Tibial nerve (tissue), 4 donors: ENCODE data around the gene RICTOR.

Experiments used
- EP300 ChIP-seq, 2 donors: sonication (generic); formaldehyde crosslinking; IDR thresholded peaks; one replicate each; pipeline ENCODE4 v1.6.1; 2017; ENCODE audit warnings: antibody characterized with exemption in 2 of 2, mild to moderate bottlenecking in 1 of 2
- POLR2A ChIP-seq, 2 donors: fragments of 450-650 bp; IDR thresholded peaks; one replicate each; pipeline ENCODE4 v1.6.1; 2017; ENCODE audit warnings: antibody characterized with exemption in 2 of 2, mild to moderate bottlenecking in 2 of 2, moderate library complexity in 2 of 2
- TF ChIP-seq, protein P1 (sequence below), 5 experiments: fragments of 200-600 bp in 3 of 5; fragments of 450-650 bp in 2 of 5; sonication (generic) in 3 of 5; IDR thresholded peaks; one replicate each; pipeline ENCODE4 v1.5.1; 2016 to 2019; ENCODE audit warnings: antibody characterized with exemption in 5 of 5, mild to moderate bottlenecking in 3 of 5, moderate library complexity in 2 of 5

- TF ChIP-seq, protein P1, sequence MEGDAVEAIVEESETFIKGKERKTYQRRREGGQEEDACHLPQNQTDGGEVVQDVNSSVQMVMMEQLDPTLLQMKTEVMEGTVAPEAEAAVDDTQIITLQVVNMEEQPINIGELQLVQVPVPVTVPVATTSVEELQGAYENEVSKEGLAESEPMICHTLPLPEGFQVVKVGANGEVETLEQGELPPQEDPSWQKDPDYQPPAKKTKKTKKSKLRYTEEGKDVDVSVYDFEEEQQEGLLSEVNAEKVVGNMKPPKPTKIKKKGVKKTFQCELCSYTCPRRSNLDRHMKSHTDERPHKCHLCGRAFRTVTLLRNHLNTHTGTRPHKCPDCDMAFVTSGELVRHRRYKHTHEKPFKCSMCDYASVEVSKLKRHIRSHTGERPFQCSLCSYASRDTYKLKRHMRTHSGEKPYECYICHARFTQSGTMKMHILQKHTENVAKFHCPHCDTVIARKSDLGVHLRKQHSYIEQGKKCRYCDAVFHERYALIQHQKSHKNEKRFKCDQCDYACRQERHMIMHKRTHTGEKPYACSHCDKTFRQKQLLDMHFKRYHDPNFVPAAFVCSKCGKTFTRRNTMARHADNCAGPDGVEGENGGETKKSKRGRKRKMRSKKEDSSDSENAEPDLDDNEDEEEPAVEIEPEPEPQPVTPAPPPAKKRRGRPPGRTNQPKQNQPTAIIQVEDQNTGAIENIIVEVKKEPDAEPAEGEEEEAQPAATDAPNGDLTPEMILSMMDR (IDR thresholded peaks at IDR 0.05), result no peak
- TF ChIP-seq POLR2A (IDR thresholded peaks at IDR 0.05) (no peak), EP300 (IDR thresholded peaks at IDR 0.05) (no peak)
These were observed 50.2 kb downstream of the RICTOR start for GRCh38 chr5:39024005-39024404.
